DOHH2 (cell line): ENCODE measurements around the gene SLC19A2.
"Not testable (repeated sequence)": the region's sequence is repeated elsewhere in the genome, so short reads cannot be mapped to it uniquely, and the experiment has no call there.

Experiments used
- EZH2phosphoT487 ChIP-seq: fragments of 200-600 bp; sonication (generic); IDR thresholded peaks from 2 replicates; pipeline ENCODE4 v1.6.1; 2017; ENCODE audit warnings: borderline replicate concordance, mild to moderate bottlenecking, antibody characterized with exemption, low read length, moderate library complexity, mixed read lengths
- TF ChIP-seq, protein P1 (sequence below): fragments of 200-600 bp; sonication (generic); IDR thresholded peaks from one replicate; pipeline ENCODE4 v1.5.1; 2014; ENCODE audit warnings: antibody characterized with exemption, mild to moderate bottlenecking, low read depth, low read length; ENCODE audit not compliant: poor library complexity, severe bottlenecking

DNA sequence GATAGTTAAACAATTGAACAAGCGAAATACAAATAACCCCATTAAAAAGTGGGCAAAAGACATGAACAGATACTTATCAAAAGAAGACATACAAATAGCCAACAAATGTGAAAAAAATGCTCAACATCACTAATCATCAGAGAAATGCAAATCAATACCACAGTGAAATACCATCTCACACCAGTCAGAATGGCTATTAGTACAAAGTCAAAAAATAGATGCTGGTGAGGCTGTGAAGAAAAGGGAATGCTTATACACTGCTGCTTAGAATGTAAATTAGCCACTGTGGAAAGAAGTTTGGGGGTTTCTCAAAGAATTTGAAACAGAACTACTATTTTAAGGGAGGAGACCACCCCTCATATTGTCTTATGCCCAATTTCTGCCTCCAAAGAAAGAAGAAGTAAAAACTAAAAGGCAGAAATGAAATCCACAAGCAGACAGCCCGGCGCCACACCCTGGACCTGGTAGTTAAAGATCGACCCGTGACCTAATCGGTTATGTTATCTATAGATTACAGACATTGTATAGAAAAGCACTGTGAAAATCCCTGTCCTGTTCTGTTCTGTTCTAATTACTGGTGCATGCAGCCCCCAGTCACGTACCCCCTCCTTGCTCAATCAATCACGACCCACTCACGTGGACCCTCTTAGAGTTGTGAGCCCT, 47.9 kb upstream of the SLC19A2 start:
- TF ChIP-seq, protein P1, sequence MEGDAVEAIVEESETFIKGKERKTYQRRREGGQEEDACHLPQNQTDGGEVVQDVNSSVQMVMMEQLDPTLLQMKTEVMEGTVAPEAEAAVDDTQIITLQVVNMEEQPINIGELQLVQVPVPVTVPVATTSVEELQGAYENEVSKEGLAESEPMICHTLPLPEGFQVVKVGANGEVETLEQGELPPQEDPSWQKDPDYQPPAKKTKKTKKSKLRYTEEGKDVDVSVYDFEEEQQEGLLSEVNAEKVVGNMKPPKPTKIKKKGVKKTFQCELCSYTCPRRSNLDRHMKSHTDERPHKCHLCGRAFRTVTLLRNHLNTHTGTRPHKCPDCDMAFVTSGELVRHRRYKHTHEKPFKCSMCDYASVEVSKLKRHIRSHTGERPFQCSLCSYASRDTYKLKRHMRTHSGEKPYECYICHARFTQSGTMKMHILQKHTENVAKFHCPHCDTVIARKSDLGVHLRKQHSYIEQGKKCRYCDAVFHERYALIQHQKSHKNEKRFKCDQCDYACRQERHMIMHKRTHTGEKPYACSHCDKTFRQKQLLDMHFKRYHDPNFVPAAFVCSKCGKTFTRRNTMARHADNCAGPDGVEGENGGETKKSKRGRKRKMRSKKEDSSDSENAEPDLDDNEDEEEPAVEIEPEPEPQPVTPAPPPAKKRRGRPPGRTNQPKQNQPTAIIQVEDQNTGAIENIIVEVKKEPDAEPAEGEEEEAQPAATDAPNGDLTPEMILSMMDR: not testable (repeated sequence)
- TF ChIP-seq EZH2phosphoT487: not testable (repeated sequence)
